GM12872 (cell line): ENCODE data around the gene CNGA2.
A peak's percentile ranks its signal among the peaks of the same experiment; 100 is the strongest.

ENCODE experiments used
- TF ChIP-seq, protein P1 (sequence below): IDR thresholded peaks from 3 replicates; pipeline ENCODE4 v1.5.1; 2011; ENCODE audit warnings: low read depth, mild to moderate bottlenecking, low read length, moderate library complexity; ENCODE audit not compliant: insufficient read depth

Gene CNGA2

DNA sequence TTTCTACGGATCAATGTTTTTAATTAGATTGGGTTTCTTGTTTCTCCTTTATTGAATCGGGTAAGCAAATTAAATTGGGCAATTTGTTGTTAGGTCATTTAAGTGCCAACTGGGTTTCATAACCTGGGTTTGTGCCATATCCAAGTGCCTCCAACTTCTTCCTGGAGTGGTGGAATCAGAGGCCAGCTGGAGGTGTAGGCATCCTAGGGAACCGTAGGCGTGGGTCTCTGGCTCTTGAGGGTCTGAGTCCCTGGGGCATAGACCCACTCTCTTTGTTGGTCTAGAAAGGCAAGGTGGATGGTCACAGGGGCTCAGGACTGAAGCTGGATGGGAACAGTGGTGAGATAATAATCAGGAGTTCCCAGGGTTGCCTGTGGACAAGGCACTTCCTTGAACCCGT lies 18.3 kb downstream of the CNGA2 start:
- TF ChIP-seq, protein P1, sequence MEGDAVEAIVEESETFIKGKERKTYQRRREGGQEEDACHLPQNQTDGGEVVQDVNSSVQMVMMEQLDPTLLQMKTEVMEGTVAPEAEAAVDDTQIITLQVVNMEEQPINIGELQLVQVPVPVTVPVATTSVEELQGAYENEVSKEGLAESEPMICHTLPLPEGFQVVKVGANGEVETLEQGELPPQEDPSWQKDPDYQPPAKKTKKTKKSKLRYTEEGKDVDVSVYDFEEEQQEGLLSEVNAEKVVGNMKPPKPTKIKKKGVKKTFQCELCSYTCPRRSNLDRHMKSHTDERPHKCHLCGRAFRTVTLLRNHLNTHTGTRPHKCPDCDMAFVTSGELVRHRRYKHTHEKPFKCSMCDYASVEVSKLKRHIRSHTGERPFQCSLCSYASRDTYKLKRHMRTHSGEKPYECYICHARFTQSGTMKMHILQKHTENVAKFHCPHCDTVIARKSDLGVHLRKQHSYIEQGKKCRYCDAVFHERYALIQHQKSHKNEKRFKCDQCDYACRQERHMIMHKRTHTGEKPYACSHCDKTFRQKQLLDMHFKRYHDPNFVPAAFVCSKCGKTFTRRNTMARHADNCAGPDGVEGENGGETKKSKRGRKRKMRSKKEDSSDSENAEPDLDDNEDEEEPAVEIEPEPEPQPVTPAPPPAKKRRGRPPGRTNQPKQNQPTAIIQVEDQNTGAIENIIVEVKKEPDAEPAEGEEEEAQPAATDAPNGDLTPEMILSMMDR = no peak

DNA sequence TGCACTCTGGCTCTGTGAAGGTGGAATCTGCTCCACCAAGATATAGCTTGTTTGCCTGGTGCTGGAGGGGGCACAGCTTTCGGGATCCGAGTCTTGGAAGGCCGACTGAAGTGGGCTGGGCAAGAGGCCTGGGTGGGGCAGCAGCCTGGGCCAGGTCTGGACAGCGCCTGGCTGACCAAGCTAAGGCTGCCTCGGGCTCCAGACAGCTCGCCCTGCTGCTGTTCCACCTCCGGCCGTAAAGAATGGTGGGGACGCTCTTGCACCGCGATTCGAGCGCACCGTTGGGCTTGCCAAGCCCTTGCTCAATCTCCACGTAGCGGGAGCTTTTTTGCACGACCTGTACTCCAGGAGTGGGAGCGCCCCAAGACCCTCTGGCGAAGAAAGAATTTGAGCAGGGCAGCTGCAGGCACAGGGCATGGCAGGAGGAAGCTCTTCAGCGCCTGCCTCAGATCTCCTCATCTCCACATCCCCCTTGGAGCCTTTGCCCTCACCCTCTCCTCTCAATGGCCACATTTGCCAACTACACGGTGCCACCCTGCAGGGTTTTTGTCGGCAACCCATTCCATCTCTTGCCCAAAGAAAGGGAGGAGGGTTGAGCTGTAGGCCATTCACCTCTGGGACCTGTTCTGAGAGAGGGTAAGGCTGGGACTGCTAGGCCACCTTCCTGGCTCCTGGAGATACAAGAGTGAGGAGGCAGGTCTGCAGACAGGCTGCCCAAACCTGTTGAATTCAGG lies 18.9 kb downstream of the CNGA2 start:
- TF ChIP-seq, protein P1 = peak; percentile 75

DNA sequence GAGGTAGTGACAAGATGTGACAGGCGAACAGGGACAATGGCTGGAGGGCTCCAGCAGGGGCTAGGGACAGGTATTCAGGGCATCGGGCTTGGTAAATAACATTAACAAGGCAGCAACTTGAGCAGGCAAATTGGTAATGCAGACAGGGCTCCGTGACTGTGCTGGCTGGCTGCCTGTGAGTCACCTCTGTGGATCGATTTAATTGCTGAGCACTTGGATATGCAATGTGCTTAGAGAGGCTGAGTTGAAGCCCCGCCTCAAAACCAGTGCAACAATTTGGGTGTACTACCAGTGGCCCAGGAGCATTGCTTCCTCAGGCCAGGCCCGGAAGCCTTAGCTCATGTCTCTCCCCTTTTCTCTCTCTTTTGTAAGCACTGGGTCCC lies 19.5 kb downstream of the CNGA2 start:
- TF ChIP-seq, protein P1 = no peak

DNA sequence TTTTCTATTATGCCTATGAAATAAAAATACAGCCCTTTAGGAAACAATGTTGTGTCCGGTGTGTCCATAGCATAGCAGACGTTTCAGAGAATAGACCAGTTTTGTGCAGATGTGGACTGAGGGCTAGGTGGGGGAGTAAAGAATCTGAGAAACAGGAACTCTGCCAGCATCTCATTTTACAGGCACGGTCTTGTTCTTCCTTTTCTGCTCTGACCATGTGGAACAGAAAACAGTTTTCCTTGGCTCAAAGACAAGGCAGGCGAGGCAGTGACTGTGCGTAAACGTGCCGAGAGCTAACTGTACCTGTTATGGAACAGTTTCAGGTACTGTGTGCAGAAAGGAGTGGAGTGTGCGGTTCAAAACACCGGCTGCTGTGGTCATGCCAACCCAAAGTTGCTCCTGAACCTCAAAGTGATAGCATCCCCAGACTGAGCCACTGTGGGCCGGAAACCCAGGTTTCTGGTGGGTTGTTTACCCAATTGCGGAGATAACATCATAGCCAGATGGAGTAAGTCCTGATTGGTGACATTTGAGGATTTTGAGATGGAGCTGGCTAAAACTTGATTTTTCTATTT lies 20.2 kb downstream of the CNGA2 start:
- TF ChIP-seq, protein P1 = no peak

DNA sequence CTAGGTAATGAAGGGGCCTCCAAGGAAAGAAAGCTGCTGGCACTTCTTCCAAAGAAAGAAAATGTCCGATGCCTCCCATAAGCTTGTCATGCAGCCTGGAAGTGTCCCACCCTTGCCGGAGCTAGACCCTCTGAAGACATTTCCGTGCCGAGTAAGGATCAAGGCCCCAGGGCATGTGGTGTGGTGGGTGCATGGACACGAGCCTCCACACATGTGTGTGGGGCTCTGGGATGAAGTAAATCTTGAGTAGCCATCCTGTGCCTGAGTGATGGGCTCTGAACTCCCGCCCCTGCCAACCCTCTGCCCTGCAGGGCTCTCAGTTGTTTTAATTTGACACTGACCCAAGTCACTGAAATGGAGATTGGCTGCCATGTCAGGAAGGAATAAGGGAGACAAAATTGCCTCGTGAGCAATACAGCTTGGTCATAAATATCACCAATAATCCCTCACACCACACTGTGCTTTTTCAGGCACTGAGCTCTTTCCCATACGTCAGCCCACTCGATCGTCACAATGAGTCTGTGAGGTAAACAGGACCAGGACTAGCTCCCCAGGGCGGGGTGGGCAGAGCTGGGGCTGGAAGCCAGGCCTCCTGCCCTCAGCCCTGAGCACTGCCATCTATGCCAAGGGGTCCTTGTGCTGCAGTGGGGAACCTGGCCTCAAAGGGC lies 24.6 kb downstream of the CNGA2 start:
- TF ChIP-seq, protein P1 = no peak

DNA sequence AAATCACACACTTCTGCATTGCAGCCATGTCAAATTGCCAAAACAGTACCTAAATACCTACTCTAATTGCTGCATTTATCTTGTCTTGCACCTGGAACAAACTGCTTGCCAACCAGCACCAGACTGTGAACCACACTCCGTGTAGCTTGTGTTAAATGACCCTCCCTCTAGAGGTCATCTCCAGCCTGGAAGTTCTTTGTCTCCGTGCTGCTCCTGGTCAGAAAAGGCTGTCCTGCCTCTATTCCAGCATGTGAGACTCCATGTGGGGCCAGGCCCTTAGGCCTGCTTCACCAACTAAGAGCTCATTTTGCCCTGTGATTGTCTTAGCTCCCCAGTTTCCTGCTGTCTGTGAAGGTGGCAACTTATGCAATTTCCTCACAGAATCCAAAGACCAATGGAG lies 28.3 kb downstream of the CNGA2 start:
- TF ChIP-seq, protein P1 = no peak

DNA sequence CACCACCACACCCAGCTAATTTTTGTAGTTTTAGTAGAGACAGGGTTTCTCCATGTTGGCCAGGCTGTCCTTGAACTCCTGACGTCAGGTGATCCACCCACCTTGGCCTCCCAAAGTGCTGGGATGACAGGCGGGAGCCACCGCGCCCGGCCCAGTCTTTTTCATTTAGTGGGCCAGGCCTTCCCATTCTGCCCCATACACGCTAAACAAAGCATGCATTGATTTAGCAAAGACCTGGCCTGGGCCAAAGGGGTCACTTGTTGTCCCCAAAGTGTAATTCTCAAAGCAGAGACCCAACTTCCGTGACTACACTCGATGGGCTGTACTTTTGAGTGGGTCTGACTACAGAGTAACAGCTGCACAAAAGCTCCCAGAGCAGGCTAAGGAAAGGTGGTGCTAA lies 29.2 kb downstream of the CNGA2 start:
- TF ChIP-seq, protein P1 = no peak
